ENCODE data around the gene SCAANT1.

SCAANT1 gene

DNA sequence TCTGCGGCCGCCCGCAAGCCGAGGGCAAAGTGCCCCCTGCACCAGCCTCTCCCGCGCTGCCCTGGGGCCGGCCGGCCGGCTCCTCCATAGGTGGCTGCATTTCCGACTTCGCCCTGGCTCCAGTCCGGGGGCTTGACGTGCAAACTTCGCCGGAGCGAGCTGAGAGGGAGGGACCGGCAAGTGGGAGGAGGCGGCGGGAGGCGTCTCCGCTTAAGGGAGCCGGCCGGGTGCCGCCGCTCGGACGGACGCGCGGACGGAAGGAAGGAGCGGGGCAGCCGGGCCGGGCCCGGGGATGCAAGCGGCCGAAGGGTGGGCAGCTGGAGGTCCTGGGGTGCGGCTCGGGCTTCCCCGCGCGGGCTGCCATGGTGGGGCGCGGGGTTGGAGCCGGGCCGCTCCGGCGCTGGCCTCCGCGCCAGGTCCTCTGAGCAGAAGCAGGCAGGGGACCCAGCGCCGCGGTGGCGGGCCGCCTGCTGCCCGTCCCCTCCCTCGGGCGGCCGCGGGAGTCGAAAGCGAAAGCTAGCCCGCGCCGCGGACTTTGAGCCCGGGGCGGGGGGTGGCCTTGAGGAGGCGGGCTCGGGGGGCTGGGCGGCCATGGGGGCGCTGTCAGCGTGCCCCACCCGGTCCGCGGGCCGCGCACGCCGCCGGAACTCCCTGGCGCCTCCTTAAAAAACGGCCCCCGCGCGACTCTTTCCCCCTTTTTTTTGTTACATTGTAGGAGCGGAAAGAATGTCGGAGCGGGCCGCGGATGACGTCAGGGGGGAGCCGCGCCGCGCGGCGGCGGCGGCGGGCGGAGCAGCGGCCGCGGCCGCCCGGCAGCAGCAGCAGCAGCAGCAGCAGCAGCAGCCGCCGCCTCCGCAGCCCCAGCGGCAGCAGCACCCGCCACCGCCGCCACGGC lies at the start of gene SCAANT1:
Gene SCAANT1, minus strand, starts transcription at position 511 of the 895 bp plus-strand sequence.
- DNase-seq (ENCODE audit: low read depth, low spot score) = peak; percentile 65

- no peak for DNase-seq (ENCODE audit: low read depth, low spot score)
Observed at GRCh38 chr3:63961891-63962290, 49.7 kb upstream of the SCAANT1 start.

DNA sequence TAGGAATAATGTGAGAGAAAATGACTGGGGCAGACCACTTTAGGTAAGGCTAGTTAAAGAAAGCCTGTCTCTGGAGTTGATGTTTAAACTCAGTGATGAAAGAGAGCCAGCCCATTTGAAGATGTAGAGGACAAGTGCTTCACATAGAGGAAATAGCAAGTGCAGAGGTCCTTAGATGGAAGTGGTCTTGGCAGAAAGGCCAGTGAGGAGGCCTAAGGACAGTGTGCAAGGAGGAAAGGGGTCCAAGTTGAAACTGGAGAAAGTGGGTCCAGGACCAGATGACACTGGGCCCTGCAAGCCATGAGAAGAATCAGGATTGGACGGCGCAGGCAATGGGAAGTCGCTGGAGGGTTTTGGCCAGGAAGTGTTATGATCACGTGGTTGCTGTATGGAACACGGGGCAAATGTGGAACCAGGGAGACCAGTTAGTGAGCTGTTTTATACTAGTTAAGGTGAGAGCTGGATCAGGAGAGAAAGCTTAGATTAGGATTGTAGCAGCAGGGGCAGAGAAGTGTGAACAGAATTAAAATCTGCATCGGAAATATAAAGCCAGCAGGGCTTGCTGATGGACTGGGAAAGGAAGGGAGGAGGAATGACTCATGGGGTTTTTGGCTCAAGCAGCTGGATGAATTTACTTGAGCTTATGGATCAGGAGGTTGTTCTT lies 48.0 kb upstream of the SCAANT1 start:
- no peak for DNase-seq (ENCODE audit: low read depth, low spot score)

DNA sequence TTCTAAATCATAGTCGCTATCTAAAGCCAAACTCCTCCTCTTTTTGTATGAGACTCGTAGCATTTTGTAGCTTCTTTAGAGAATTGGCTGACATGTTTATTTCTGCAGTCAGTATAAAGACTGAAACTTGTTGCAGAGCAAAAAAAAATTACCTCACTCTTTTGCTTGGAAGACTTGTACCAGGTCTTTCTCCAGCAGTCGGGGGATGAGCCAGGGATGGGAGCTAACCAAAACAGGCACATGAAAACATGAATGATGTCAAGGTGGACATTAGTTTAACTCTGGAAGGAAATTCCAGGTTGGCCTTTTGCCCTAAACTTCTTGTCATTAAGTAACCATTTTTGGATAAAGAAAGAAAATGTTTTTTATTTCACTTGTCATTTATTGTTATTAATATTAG lies 47.0 kb upstream of the SCAANT1 start:
- DNase-seq (ENCODE audit: low read depth, low spot score) = no peak

- no peak for DNase-seq (ENCODE audit: low read depth, low spot score)
Observed at GRCh38 chr3:63955830-63956545, 43.8 kb upstream of the SCAANT1 start.

GRCh38 chr3:63955036-63955650 lies 43.0 kb upstream of the SCAANT1 start:
- no peak for DNase-seq (ENCODE audit: low read depth, low spot score)

- DNase-seq (ENCODE audit: low read depth, low spot score) = no peak
Observed at GRCh38 chr3:63954182-63954581, 42.0 kb upstream of the SCAANT1 start.

GRCh38 chr3:63952248-63952594 lies 40.0 kb upstream of the SCAANT1 start:
- DNase-seq (ENCODE audit: low read depth, low spot score) = no peak

DNA sequence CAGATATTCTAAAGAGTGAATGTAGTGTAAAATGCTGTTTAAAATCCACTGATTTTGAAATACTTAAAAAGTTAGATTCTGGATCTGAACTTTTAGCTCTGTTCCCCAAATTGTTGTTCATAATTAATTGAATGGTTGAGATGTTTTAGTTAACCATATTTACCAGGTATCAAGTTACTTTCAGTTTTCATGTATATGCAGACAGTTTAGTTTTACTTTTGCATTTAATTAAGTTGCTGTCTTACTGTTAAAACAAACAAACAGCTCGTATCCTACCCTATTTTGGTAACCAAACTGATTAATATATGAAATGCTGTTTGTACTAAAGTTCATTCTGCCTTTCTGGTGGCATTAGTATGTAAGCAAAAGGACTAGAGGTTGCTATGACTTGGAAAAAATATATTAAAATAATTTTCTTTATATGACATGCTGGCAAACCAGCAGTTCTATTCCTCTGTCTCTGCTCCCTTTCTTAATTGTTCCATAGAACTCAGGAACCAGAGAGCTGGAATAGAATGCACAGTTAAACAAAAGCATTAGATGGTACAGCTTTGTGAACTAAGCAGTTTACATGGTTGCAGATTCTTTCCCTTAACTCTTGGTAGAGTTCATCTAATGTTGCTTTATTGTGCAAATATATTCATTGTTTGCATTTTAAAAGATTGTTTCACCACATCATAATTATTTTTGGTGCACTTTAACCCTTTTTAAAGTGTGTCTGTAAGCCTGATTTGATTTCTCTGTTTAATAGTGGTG lies 39.5 kb upstream of the SCAANT1 start:
- no peak for DNase-seq (ENCODE audit: low read depth, low spot score)

GRCh38 chr3:63950698-63951097 lies 38.5 kb upstream of the SCAANT1 start:
- DNase-seq (ENCODE audit: low read depth, low spot score) = no peak

DNA sequence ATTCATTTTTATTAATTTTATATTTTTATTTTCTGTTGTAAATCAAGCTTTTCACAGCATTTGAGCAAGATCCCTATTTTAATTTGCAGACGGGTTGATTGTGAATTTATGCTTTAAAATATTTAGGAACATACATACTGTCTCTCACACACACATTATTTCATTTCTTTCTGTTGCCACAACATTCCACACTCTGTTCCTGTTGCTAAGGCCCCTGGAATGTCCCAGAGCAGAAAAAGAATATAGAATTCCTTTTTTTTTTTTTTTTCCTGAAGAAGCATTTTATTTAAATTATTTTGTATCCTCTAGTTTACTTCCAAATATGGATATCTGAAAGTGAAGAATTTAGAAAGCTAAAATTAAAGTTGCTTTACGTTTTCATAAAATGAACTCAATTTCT lies 36.8 kb upstream of the SCAANT1 start:
- DNase-seq (ENCODE audit: low read depth, low spot score) = no peak

GRCh38 chr3:63947594-63947993 lies 35.4 kb upstream of the SCAANT1 start:
- no peak for DNase-seq (ENCODE audit: low read depth, low spot score)

- DNase-seq (ENCODE audit: low read depth, low spot score) = no peak
Observed at GRCh38 chr3:63946753-63947152, 34.6 kb upstream of the SCAANT1 start.

DNA sequence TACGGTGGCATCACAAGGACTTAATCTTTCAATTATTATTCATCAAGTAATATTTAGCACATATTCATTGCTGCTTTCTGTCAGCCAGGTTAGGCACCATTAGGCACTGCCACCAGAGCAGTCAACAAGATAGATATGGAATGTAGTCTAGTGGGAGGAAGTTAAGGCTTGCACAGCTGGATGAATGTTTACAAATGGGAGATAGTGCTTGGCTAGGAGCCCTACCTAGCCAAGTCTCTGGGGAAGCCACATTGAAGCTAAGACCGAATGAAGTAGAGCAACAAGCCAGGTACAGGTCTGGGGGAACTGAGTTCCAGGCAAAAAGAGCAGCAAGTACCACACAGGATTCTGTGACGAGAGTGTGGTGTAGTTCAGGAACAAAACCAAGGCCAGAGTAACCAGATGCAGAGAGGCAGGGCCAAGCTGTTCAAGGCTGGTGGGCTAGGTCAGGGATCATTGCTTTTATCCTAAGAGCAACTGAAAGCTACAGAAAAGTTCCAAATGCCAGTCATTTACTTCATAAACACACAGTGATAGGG lies 33.4 kb upstream of the SCAANT1 start:
- no peak for DNase-seq (ENCODE audit: low read depth, low spot score)

DNA sequence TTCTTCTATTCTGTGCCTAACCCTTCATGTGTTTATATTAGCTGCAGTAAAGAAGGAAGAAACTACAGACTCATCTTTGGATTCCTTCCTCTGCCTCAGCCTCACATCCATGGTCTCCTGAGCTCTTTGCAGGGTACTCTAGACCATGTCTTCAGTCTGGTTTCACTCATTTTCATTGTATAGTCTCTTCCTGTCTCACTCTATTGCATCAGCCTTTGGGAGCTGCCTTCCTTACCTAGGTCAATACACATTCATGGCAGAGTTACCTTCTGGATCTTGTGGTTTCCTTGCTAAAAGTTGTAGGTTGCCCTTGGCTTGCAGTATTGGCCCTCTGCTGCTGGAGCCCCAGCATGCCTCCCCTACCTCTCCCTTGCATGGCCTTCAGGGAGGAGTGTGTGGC lies 31.5 kb upstream of the SCAANT1 start:
- DNase-seq (ENCODE audit: low read depth, low spot score) = no peak

DNA sequence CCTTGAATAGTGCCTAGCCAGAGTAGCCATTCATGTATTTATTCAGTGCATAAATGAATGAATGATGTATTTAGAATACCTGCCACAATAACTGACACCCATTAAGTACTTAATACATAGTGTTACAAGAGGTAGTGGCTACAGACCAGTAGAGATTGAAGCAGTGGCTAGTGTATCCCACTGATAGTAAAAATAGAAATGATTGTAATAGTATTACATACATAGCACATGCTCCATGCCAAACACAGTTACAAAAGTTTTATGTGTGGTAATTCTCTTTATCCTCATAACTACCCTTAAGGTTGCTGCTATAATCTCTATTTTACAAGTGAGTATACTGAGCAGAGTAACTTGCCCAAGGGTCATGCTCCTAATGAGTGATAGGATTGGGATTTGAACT lies 30.3 kb upstream of the SCAANT1 start:
- no peak for DNase-seq (ENCODE audit: low read depth, low spot score)

GRCh38 chr3:63940389-63940757 lies 28.2 kb upstream of the SCAANT1 start:
- DNase-seq (ENCODE audit: low read depth, low spot score) = no peak

GRCh38 chr3:63937661-63938651 lies 25.8 kb upstream of the SCAANT1 start:
- DNase-seq (ENCODE audit: low read depth, low spot score) = no peak

DNA sequence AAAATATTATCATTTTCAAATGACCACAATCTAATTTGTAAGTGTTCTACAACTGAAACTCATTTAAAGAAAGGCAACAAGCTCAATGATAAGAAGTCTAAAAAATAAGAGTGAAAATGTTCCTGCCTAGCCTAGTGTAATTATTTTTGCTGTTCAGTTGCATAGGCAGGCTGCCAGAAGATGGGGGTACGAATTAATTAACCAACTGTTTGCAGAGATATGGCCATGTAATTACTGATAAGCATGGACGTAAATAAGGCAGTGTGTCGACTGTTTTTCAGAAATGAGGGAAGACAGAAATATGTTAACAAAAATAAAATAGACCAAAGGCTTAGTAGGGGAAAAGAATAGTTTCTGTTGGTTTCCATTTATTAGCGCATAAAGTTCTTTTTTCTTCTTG lies 24.7 kb upstream of the SCAANT1 start:
- no peak for DNase-seq (ENCODE audit: low read depth, low spot score)

Data from smooth muscle cell of the brain vasculature (primary cell).